GM19025 (cell line): ENCODE measurements around the gene UNC93A.
"Not testable (repeated sequence)": the region's sequence is repeated elsewhere in the genome, so short reads cannot be mapped to it uniquely, and the experiment has no call there.

ENCODE experiments used
- ATAC-seq: cut with Tn5 transposase; IDR thresholded peaks from one replicate; pipeline ENCODE4 v1.9.1; 2021; ENCODE audit warnings: mild to moderate bottlenecking, low read depth, moderate library complexity; ENCODE audit not compliant: unreplicated experiment

UNC93A gene

DNA sequence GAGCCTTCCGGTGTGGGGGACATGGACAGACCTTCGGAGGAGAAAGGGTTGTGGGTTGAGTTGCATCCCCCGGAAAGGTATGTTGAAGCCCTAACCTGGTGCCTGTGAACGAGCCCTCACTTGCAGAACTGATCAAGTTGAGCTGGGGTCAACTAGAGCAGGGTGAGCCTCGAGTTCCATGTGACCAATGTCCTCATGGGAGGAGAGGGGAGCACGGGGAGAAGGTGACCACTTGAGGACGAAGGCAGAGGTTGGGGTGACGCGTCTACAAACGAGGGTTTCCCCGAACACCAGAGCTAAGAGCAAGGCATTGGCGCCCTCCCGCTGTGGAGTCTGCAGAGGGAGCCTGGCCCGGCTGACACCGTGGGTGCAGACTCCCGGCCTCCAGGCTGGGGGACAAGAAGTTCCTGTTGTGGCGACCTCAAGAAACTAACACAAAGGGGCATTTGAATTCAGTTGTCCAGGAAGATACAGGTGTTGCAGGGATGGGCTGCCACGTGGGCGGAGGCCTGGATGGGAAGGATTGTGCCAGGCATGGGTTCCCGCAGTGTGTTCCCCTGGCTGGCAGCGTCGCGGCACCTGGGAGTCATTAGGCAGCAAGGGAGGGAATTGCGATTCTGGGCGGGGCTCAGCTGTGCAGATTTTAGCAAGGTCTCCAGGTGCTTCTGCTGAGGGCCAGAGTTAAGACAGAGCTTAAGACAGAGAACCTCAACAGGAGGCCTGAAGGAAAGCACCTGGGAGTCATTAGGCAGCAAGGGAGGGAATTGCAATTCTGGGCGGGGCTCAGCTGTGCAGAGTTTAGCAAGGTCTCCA, 20.4 kb upstream of the UNC93A start:
- ATAC-seq, result no peak

- no peak for ATAC-seq
Measured at GRCh38 chr6:167272151-167272550, 19.0 kb upstream of the UNC93A start.

DNA sequence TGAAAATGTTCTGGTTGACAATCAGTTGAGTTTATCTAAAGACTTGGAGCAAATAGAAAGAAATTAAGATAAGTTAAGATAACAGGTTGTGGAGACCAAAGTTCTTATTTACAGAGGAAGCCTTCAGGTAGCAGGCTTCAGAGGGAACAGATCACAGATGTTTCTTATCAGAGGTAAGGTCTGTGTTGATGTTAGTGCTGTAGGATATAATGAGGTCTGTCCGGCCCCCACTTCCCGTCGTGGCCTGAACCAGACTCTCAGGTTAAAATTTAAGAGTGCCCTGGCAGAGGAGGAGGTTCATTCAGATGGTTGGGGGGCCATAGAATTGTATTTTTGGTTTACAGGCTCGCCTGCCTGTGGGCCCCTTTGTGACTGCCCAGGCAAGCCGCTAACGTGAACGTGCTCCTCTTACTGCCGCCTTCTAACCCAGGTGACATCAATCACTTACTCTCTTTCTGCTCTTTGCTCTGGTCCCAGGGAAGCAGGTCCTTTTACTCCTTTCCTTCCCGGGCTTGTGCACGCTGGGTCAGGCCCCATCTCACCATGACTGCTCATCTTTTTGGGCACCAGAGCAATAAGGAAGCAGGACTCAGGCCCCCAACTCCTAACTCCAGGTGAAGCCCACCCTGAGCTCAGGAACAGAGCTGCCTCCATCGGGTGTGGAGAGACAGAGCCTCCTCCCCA, 18.3 kb upstream of the UNC93A start:
- no peak for ATAC-seq

GRCh38 chr6:167274270-167274669, 16.8 kb upstream of the UNC93A start:
- ATAC-seq, result no peak

DNA sequence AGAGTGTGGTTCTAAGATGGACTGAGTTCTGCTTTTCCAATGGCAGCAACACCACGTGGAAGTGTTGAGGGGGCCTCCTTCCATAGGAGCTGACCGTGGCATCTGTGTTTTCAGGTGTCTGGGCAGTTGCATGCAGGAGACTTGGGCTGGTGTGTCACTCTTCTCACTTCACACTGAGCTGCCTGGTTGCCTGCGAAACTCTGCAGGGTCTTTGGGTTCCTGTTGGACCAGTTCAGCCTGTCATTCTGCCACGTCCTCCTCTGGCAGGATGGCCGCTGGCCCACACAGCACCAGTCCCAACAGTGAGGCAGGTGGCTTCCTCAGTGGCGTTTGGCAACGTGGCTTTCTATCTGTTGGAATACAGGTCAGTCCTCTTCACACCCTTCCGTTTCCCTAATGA, 16.1 kb upstream of the UNC93A start:
- ATAC-seq, result no peak

DNA sequence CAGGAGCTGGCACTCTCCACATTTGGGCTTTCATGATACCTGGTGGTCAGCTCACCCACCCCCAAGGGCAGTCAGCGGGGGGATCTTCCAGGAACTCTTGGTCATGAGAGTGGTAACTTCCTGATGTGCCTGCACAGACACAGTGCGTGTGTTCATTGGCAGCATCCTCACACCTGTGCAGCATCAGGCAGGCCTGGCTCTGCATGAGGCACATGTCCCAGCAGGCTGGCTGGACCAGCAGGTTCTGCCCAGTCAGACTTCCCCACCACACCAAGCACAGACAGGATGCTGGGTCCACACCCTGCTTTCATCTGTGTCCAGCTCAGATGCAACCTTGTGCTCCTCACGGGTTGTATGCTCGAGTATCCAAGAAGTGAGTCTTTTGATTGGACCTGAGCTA, 15.7 kb upstream of the UNC93A start:
- ATAC-seq, result no peak

GRCh38 chr6:167276772-167277533, 14.2 kb upstream of the UNC93A start:
- ATAC-seq, result no peak

- ATAC-seq, result not testable (repeated sequence)
Measured at GRCh38 chr6:167278173-167278940, 12.8 kb upstream of the UNC93A start.

DNA sequence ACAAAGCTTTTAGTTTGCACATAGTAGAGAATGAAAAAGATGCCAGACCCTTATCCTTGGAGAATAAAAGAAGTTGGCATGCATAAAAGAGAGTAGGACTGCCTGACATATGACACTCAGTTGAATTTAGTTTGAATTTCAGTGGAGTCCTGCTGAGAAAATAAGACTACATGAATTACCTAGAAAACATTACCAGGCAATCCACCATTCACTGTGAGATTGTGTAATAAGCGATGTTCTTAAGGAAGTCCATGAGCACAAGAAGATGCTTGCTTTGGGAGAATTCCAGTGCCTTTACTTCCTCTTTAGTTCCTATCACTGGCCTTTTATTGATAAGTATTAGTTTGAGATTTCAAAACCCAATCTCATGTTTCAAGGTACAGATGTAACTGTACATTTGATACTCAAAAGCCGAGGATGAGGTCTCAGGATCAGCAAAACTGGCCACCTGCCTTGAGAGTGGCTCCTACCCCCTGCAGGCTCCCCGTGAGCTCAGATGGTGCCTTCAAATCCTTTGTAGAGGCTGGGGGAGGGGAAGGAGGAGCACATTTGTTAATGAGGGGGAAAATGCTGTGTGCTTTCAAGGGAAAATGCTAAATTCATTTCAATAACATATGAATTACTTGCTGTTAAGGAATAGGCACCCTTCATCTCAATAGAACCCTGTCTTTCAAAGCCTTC, 11.2 kb upstream of the UNC93A start:
- ATAC-seq, result no peak

DNA sequence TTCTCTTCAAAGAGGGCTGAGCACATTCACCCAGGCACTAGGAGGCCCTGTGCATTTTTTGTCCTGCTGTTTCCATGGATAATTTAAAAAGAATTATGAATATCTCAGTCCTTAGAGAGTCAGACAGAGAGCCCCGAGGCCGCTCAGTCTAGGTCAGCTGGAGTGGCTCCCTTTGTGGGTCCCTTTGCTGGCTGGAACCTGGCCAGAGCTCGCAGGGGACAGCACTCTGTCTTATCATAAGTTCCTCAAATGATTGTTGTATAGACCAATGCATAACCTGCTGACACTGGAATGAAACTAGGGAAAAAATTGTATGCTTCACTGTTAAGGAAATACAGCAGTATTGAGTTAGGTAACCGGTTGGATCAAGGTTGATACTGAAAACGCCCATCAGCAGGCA, 10.6 kb upstream of the UNC93A start:
- ATAC-seq, result not testable (repeated sequence)

- ATAC-seq, result no peak
Measured at GRCh38 chr6:167282165-167282564, 8.9 kb upstream of the UNC93A start.

DNA sequence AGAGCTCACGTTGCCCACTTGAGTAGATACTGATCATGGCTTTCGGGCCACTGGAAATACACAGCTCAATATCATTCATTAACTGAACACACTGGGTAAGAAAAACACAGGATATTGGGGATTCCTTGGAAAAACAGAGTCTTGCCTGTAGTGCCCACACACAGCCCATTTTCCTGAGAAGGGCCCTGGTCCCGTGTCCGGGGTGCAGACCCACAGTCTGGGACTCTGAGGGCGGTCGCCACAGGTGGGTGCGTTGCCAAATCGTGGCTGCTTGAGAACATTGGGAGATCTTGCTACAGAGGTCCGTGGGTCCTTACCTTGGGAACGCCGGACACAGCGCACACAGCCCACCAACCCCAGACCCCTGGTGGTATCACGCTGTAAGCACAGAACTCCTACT, 6.5 kb upstream of the UNC93A start:
- not testable (repeated sequence) for ATAC-seq

DNA sequence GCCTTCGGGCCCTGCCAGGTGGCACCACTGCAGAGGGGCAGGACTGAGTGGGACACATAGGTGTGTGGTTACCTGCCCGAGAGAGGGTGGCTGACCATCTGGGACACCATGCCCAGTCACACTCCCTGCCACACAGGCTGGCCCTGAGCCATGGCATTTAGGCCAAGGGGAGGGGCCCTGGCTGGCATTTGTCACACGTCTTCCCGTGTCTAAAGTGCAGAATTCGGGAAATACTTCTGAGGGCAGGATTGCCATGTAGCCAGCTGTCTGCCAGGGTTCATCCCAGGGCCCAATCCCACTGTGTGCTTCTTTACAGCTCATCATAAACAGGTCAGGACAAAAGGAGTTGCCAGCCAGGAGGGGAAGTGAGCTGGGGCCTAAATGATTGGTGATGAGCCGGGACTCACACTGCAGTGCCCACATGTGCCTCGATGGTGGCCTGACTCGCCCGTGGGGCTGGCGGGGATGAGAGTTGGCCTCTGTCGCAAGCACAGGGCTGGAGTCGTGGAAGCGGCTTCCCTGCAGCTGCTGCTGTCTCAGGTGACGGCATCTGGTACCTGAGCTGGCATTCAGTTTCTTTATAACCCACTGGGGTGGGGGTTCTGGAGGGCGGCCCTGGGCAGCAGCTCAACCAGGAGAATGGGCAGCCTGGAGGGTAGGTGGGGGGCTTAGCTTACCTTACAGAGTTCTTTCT, 5.9 kb upstream of the UNC93A start:
- ATAC-seq, result no peak

- ATAC-seq, result no peak
Measured at GRCh38 chr6:167287513-167288048, 3.5 kb upstream of the UNC93A start.

GRCh38 chr6:167288591-167289225, 2.4 kb upstream of the UNC93A start:
- ATAC-seq, result peak; percentile 87

GRCh38 chr6:167289291-167289690, 1.8 kb upstream of the UNC93A start:
- not testable (repeated sequence) for ATAC-seq

GRCh38 chr6:167291623-167292300, 647 bp downstream of the UNC93A start:
- ATAC-seq, result no peak
